Measurements from ENCODE around the gene P2RY8.

DNA sequence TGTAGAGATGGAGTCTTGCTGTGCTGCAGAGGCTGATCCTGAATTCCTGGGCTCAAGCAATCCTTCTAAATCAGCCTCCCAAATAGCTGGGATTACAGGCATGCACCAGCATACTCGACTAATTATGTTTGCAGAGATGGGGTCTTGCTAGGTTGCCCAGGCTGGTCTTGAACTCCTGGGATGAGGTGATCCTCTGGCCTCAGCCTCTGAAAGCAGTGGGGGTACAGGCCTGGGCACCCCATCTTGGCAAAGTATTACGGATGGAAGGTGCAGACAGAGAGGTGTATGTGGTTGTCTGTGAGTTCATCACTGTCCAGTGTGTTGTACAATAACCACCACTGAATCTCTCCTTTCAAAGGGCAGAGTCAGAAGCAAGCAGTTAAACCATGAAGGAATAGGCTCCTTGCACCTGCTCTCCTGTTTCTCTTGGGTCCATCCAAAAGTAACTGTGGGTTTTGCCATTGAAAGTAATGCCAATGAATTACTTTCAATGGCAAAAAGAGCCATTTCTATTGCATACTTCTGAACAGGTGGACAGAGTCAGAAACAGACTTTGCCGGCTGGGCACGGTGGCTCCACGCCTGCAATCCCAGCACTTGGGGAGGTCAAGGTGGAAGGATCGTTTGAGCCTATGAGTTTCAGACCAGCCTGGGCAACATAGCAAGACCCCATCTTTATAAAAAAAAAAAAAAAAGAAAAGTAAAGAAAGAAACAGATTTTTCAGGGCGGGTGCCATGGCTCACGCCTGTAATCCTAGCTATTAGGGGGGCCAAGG, 47.4 kb upstream of the P2RY8 start:
- TF ChIP-seq MZF1 (tag by site-specific recombination; IDR thresholded peaks at IDR 0.05; ENCODE audit: borderline replicate concordance): no peak
- TF ChIP-seq ZNF174 (tag by site-specific recombination; IDR thresholded peaks at IDR 0.05): no peak
- TF ChIP-seq ZNF214 (tag by site-specific recombination; IDR thresholded peaks at IDR 0.05; ENCODE audit: borderline replicate concordance): no peak
- TF ChIP-seq, protein P1, sequence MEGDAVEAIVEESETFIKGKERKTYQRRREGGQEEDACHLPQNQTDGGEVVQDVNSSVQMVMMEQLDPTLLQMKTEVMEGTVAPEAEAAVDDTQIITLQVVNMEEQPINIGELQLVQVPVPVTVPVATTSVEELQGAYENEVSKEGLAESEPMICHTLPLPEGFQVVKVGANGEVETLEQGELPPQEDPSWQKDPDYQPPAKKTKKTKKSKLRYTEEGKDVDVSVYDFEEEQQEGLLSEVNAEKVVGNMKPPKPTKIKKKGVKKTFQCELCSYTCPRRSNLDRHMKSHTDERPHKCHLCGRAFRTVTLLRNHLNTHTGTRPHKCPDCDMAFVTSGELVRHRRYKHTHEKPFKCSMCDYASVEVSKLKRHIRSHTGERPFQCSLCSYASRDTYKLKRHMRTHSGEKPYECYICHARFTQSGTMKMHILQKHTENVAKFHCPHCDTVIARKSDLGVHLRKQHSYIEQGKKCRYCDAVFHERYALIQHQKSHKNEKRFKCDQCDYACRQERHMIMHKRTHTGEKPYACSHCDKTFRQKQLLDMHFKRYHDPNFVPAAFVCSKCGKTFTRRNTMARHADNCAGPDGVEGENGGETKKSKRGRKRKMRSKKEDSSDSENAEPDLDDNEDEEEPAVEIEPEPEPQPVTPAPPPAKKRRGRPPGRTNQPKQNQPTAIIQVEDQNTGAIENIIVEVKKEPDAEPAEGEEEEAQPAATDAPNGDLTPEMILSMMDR (tag by site-specific recombination; IDR thresholded peaks at IDR 0.05): no peak
- TF ChIP-seq, protein P2, sequence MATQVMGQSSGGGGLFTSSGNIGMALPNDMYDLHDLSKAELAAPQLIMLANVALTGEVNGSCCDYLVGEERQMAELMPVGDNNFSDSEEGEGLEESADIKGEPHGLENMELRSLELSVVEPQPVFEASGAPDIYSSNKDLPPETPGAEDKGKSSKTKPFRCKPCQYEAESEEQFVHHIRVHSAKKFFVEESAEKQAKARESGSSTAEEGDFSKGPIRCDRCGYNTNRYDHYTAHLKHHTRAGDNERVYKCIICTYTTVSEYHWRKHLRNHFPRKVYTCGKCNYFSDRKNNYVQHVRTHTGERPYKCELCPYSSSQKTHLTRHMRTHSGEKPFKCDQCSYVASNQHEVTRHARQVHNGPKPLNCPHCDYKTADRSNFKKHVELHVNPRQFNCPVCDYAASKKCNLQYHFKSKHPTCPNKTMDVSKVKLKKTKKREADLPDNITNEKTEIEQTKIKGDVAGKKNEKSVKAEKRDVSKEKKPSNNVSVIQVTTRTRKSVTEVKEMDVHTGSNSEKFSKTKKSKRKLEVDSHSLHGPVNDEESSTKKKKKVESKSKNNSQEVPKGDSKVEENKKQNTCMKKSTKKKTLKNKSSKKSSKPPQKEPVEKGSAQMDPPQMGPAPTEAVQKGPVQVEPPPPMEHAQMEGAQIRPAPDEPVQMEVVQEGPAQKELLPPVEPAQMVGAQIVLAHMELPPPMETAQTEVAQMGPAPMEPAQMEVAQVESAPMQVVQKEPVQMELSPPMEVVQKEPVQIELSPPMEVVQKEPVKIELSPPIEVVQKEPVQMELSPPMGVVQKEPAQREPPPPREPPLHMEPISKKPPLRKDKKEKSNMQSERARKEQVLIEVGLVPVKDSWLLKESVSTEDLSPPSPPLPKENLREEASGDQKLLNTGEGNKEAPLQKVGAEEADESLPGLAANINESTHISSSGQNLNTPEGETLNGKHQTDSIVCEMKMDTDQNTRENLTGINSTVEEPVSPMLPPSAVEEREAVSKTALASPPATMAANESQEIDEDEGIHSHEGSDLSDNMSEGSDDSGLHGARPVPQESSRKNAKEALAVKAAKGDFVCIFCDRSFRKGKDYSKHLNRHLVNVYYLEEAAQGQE (tag by site-specific recombination; IDR thresholded peaks at IDR 0.05): no peak
- no peak for TF ChIP-seq ZBTB48 (tag by site-specific recombination; IDR thresholded peaks at IDR 0.05)
- TF ChIP-seq, protein P3, sequence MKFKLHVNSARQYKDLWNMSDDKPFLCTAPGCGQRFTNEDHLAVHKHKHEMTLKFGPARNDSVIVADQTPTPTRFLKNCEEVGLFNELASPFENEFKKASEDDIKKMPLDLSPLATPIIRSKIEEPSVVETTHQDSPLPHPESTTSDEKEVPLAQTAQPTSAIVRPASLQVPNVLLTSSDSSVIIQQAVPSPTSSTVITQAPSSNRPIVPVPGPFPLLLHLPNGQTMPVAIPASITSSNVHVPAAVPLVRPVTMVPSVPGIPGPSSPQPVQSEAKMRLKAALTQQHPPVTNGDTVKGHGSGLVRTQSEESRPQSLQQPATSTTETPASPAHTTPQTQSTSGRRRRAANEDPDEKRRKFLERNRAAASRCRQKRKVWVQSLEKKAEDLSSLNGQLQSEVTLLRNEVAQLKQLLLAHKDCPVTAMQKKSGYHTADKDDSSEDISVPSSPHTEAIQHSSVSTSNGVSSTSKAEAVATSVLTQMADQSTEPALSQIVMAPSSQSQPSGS (tag by site-specific recombination; IDR thresholded peaks at IDR 0.05; ENCODE audit: low read depth): no peak
- TF ChIP-seq, protein P4, sequence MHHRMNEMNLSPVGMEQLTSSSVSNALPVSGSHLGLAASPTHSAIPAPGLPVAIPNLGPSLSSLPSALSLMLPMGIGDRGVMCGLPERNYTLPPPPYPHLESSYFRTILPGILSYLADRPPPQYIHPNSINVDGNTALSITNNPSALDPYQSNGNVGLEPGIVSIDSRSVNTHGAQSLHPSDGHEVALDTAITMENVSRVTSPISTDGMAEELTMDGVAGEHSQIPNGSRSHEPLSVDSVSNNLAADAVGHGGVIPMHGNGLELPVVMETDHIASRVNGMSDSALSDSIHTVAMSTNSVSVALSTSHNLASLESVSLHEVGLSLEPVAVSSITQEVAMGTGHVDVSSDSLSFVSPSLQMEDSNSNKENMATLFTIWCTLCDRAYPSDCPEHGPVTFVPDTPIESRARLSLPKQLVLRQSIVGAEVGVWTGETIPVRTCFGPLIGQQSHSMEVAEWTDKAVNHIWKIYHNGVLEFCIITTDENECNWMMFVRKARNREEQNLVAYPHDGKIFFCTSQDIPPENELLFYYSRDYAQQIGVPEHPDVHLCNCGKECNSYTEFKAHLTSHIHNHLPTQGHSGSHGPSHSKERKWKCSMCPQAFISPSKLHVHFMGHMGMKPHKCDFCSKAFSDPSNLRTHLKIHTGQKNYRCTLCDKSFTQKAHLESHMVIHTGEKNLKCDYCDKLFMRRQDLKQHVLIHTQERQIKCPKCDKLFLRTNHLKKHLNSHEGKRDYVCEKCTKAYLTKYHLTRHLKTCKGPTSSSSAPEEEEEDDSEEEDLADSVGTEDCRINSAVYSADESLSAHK (tag by site-specific recombination; IDR thresholded peaks at IDR 0.05): no peak

Data from HEK293 (cell line).